ENCODE results near the gene PROCA1. TPM values are rescaled to one million over a fixed set of nuclear protein-coding genes. Genes with fewer than 3 reads are reported as not detected.
A peak's percentile ranks its signal among the peaks of the same experiment; 100 is the strongest.

PROCA1 gene
- total and polyA plus RNA-seq, 2 of the 13 experiments (the other 11 are each of a cell fraction or from before 2014, with no cell fraction given), result 0.73 to 1.5 TPM

DNA sequence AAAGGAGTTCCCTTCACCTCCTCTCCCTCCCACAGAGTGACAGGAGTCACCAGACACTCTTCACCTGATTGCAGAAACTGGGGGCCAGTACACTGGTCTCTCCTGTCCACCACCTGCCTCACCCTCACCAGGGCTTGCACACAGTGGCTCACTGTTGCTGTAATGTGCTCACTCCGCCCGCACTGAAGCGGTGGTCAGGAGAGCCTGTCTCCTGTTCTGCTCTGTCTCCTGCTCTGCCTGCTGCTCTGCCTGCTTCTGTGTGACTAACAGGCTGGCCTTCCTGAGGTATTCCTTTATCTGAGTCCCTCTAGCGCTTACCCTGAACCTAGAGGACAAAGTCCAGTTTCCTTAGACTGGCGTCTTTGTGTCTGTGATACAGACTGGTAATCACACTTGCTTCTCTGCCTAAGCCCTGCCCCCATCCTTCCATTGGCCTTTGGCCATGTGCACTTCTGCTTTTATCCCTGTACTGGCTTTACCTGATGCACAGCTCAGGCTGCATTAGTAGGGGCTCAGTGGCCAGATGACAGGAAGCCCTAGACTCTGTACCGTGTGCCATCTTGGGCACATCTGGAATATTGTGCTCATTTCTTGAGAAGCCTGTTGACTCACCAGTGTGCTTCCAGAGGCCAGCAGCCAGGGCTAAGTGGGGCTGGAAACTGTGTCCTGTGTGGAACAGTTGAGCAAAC is 13.3 kb downstream of the PROCA1 start (continued):
- TF ChIP-seq NFKBIZ (CRISPR knock-in tag; IDR thresholded peaks at IDR 0.05) (peak; percentile 39; the same call in 1 of the 2 replicates), SAP130 (CRISPR knock-in tag; IDR thresholded peaks at IDR 0.05; ENCODE audit: low read depth) (peak; percentile 97), MED1 (CRISPR knock-in tag; IDR thresholded peaks at IDR 0.05) (peak; percentile 89), ZNF777 (CRISPR knock-in tag; IDR thresholded peaks at IDR 0.05) (peak; percentile 24; the same call in 1 of the 2 replicates), ZNF556 (CRISPR knock-in tag; IDR thresholded peaks at IDR 0.05; ENCODE audit: borderline replicate concordance) (peak; percentile 71; the same call in 1 of the 2 replicates), MED8 (CRISPR knock-in tag; IDR thresholded peaks at IDR 0.05; ENCODE audit: insufficient replicate concordance) (no peak), POLR2G (IDR thresholded peaks at IDR 0.05; ENCODE audit: low read depth, low read length) (peak; percentile 88), JARID2 (CRISPR knock-in tag; IDR thresholded peaks at IDR 0.05; ENCODE audit: insufficient replicate concordance) (no peak), ONECUT2 (CRISPR knock-in tag; IDR thresholded peaks at IDR 0.05) (no peak), AGO1 (IDR thresholded peaks at IDR 0.05; ENCODE audit: low read depth, low read length, poor library complexity, severe bottlenecking) (no peak), ZNF7 (CRISPR knock-in tag; IDR thresholded peaks at IDR 0.05) (peak; percentile 53; the same call in 1 of the 2 replicates), ZNF660 (CRISPR knock-in tag; IDR thresholded peaks at IDR 0.05; ENCODE audit: borderline replicate concordance, low read depth) (no peak), ZNF790 (CRISPR knock-in tag; IDR thresholded peaks at IDR 0.05; ENCODE audit: borderline replicate concordance) (no peak), ZSCAN20 (CRISPR knock-in tag; IDR thresholded peaks at IDR 0.05; ENCODE audit: borderline replicate concordance) (no peak)
- TF ChIP-seq, protein P1, sequence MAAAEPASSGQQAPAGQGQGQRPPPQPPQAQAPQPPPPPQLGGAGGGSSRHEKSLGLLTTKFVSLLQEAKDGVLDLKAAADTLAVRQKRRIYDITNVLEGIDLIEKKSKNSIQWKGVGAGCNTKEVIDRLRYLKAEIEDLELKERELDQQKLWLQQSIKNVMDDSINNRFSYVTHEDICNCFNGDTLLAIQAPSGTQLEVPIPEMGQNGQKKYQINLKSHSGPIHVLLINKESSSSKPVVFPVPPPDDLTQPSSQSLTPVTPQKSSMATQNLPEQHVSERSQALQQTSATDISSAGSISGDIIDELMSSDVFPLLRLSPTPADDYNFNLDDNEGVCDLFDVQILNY (CRISPR knock-in tag; conservative IDR thresholded peaks at IDR 0.05), result no peak
- TF ChIP-seq, protein P2, sequence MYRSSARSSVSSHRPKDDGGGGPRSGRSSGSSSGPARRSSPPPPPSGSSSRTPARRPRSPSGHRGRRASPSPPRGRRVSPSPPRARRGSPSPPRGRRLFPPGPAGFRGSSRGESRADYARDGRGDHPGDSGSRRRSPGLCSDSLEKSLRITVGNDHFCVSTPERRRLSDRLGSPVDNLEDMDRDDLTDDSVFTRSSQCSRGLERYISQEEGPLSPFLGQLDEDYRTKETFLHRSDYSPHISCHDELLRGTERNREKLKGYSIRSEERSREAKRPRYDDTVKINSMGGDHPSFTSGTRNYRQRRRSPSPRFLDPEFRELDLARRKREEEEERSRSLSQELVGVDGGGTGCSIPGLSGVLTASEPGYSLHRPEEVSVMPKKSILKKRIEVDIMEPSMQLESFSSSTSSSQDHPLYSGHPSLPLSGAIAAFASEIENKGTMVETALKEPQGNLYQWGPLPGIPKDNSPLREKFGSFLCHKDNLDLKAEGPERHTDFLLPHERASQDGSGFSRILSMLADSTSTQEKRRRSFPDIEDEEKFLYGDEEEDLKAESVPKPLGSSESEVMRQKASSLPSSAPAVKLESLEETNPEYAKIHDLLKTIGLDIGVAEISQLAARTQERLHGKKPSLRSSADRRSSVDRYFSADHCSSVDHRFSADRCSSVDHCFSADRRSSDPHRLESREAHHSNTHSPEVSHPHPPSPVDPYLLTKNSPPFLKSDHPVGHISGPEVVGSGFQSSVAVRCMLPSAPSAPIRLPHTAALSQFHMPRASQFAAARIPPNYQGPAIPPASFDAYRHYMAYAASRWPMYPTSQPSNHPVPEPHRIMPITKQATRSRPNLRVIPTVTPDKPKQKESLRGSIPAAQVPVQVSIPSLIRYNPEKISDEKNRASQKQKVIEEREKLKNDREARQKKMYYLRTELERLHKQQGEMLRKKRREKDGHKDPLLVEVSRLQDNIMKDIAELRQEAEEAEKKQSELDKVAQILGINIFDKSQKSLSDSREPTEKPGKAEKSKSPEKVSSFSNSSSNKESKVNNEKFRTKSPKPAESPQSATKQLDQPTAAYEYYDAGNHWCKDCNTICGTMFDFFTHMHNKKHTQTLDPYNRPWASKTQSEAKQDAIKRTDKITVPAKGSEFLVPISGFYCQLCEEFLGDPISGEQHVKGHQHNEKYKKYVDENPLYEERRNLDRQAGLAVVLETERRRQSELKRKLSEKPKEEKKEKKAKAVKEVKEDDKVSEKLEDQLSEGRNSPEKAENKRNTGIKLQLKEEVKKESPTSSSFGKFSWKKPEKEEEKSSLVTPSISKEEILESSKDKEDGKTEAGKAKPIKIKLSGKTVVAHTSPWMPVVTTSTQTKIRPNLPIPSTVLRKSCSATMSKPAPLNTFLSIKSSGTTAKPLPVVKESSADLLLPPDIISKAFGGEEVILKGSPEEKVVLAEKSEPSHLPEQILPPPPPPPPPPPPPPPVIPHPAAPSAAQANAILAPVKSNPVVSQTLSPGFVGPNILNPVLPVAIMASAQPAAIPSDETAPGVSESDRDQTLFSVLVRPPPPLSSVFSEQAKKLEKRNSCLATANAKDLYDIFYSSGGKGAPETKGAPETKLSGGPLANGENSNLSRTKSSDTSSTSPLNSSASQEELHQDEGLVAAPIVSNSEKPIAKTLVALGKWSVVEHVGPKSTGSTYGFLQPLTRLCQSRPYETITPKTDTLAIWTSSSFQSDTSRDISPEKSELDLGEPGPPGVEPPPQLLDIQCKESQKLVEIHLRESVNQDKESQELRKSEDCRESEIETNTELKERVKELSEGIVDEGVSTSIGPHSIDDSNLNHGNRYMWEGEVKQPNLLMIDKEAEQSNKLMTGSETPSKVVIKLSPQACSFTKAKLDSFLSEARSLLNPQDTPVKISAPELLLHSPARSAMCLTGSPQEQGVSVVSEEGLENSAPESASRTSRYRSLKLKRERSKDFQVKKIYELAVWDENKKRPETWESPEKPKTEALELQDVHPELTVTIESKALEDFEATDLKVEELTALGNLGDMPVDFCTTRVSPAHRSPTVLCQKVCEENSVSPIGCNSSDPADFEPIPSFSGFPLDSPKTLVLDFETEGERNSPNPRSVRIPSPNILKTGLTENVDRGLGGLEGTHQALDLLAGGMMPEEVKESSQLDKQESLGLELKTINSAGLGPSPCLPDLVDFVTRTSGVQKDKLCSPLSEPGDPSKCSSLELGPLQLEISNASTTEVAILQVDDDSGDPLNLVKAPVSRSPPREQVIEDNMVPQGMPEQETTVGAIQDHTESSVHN (CRISPR knock-in tag; IDR thresholded peaks at IDR 0.05), result no peak
- TF ChIP-seq, protein P3, sequence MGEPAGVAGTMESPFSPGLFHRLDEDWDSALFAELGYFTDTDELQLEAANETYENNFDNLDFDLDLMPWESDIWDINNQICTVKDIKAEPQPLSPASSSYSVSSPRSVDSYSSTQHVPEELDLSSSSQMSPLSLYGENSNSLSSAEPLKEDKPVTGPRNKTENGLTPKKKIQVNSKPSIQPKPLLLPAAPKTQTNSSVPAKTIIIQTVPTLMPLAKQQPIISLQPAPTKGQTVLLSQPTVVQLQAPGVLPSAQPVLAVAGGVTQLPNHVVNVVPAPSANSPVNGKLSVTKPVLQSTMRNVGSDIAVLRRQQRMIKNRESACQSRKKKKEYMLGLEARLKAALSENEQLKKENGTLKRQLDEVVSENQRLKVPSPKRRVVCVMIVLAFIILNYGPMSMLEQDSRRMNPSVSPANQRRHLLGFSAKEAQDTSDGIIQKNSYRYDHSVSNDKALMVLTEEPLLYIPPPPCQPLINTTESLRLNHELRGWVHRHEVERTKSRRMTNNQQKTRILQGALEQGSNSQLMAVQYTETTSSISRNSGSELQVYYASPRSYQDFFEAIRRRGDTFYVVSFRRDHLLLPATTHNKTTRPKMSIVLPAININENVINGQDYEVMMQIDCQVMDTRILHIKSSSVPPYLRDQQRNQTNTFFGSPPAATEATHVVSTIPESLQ (CRISPR knock-in tag; conservative IDR thresholded peaks at IDR 0.05), result 0 out of 2 replicates have a peak, but pooled peaks have one; percentile 51

Measured in HepG2 (cell line).